Breast epithelium (tissue), 4 donors: Measurements from ENCODE around the gene FAM131C. TPM values are rescaled to one million over a fixed set of nuclear protein-coding genes. Genes with fewer than 3 reads are reported as not detected.
A peak's percentile ranks its signal among the peaks of the same experiment; 100 is the strongest.

Source experiments
- DNase-seq, 2 donors: peaks; one replicate each; pipeline ENCODE4 v3.0.0-alpha.2; 2019; ENCODE audit warnings: low spot score in 2 of 2
- H3K27ac ChIP-seq, 2 donors: fragments of 200-600 bp; sonication (generic) in 1 of 2; one replicate each; pipeline ENCODE4 v1.5.1; 2016 to 2019; ENCODE audit warnings: mild to moderate bottlenecking in 1 of 2
- H3K27me3 ChIP-seq, 2 donors: fragments of 200-600 bp; sonication (generic) in 1 of 2; one replicate each; pipeline versions ENCODE4 v1.5.1 to v1.6.0; 2017 to 2019; ENCODE audit warnings: control low read depth in 1 of 2, mild to moderate bottlenecking in 1 of 2
- H3K36me3 ChIP-seq: fragments of 200-600 bp; one replicate; pipeline ENCODE4 v1.5.1; 2019
- H3K4me1 ChIP-seq, 2 donors: fragments of 200-600 bp; sonication (generic); one replicate each; pipeline ENCODE4 v1.5.1; 2016 to 2019; ENCODE audit warnings: control low read depth in 1 of 2
- H3K4me3 ChIP-seq, 3 donors: fragments of 200-600 bp; sonication (generic); 1 replicate in 2 of 3; 2 replicates in 1 of 3; pipeline ENCODE4 v1.5.1; 2016 to 2019; ENCODE audit warnings: mild to moderate bottlenecking in 3 of 3, moderate library complexity in 2 of 3
- H3K9me3 ChIP-seq, 2 donors: fragments of 200-600 bp; sonication (generic) in 1 of 2; one replicate each; pipeline ENCODE4 v1.5.1; 2016 to 2019; ENCODE audit warnings: control low read depth in 1 of 2
- POLR2A ChIP-seq: fragments of 450-650 bp; IDR thresholded peaks from one replicate; pipeline ENCODE4 v1.6.1; 2016; ENCODE audit warnings: antibody characterized with exemption, mild to moderate bottlenecking, moderate library complexity
- POLR2AphosphoS5 ChIP-seq, 3 donors: sonication (generic); formaldehyde crosslinking; IDR thresholded peaks; one replicate each; pipeline ENCODE4 v1.6.1; 2017; ENCODE audit warnings: antibody characterized with exemption in 3 of 3
- intact Hi-C: fragments of 100-400 bp; cut with DNase I; formaldehyde crosslinking; loops from one replicate; pipeline ENCODE4 v1.15.1; 2023; ENCODE audit warnings: low total_unique reads
- total RNA-seq, 3 donors: library from RNA; depleted of rRNA; stranded (reverse); fragments of >200 nt; gene quantifications; one replicate each; pipeline ENCODE4 v1.1.0, GENCODE V29; 2016
- TF ChIP-seq, protein P1 (sequence below), 3 donors: fragments of 450-650 bp; IDR thresholded peaks; one replicate each; pipeline ENCODE4 v1.5.1; 2016 to 2017; ENCODE audit warnings: antibody characterized with exemption in 3 of 3, mild to moderate bottlenecking in 3 of 3, moderate library complexity in 3 of 3

FAM131C gene
- total RNA-seq, 3 donors from 2014 or later, result not detected

DNA sequence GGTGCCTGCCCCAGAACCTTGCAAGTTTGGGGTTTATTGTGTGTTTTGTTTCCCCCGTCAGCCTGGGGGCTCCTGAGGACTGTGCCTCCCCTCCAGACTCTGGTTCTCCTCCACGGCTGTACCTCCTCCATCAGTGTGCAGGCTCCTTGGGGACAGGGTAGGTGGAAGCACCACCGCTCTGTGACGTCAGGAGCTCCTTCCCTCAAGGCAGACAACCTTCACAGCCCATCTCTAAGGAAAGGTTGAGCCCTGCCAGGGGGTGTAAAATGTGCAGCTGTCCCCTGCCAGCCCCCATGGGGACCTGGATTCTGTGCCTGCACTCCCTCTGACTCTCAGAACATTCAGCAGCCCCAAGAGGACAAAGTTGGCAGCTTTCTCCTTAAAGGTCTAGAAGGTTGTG, 55.1 kb downstream of the FAM131C start:
- Histone ChIP-seq H3K4me1 (peaks cover 9 to 11% of the 10 kb centered on the region in 2 donors), H3K27ac (peak overlapping the region; percentile 85 to 90), H3K4me3 (peak overlapping the region in 1 of 3 donors; percentile 54), H3K9me3 (no peaks in the 10 kb centered on the region), H3K27me3 (no peaks in the 10 kb centered on the region), H3K36me3 (no peaks in the 10 kb centered on the region)
- TF ChIP-seq POLR2A, result no peak
- TF ChIP-seq, protein P1, sequence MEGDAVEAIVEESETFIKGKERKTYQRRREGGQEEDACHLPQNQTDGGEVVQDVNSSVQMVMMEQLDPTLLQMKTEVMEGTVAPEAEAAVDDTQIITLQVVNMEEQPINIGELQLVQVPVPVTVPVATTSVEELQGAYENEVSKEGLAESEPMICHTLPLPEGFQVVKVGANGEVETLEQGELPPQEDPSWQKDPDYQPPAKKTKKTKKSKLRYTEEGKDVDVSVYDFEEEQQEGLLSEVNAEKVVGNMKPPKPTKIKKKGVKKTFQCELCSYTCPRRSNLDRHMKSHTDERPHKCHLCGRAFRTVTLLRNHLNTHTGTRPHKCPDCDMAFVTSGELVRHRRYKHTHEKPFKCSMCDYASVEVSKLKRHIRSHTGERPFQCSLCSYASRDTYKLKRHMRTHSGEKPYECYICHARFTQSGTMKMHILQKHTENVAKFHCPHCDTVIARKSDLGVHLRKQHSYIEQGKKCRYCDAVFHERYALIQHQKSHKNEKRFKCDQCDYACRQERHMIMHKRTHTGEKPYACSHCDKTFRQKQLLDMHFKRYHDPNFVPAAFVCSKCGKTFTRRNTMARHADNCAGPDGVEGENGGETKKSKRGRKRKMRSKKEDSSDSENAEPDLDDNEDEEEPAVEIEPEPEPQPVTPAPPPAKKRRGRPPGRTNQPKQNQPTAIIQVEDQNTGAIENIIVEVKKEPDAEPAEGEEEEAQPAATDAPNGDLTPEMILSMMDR (IDR thresholded peaks at IDR 0.05), result no peak
- TF ChIP-seq POLR2AphosphoS5 (IDR thresholded peaks at IDR 0.05), result no peak
- DNase-seq, result no peak
- intact Hi-C loops, result no loop called here

DNA sequence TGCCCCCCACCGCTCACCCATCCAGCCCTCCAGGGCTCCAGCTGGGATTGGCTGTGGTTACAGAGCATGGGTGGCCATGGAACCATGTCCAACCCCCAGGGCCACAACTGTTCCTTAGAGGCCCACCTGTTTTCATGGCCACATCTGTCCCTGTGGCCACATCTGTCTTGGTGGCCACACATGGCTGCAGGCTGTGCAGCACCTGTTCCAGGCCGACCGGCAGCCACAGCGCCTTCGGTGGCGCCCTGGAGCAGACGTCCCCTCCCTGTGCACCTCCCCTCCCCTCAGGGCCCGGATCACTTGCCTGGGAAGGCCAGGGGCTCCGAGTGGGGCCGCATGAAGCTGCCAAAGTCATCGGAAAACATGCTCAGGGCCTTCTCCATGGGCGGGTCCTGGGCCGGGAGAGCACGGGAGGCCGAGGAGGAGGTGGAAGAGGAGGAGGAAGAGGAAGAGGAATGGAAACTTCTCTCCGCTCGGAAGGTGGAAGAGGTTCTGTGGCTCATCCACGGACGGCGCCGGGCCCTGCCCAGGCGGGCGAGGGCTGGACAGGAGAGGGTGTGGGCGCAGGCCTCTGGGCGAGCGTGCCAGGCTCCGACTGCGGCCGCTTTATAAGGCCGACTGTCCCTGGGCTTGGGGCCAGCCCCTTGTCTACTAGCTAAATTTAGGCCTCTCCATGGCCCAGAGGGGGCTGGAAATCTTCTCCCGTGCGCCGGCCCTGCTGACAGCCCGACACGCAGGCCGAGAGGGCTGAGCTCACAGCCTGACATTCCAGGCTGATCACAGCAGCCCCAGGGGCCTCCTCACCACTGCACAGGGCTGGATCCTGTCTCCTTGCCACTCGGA, 55.8 kb downstream of the FAM131C start, which contains the start of gene HSPB7:
TSS of gene HSPB7 (minus strand) at position 583 of the 843 bp plus-strand sequence. CDS start at position 503, 80 bp downstream.
- Histone ChIP-seq H3K36me3 (no peaks in the 10 kb centered on the region), H3K4me1 (peaks cover 9 to 11% of the 10 kb centered on the region in 2 donors), H3K9me3 (no peaks in the 10 kb centered on the region), H3K4me3 (peak within 1 kb of the TSS; percentile 17 to 54 (median 30)), H3K27me3 (no peaks in the 10 kb centered on the region), H3K27ac (peak within 1 kb of the TSS; percentile 85 to 90)
- intact Hi-C loops, result no loop called here
- DNase-seq, result peak in 1 of 2 donors; percentile 54
- peak in 1 of 3 donors; percentile 7 for TF ChIP-seq POLR2AphosphoS5 (IDR thresholded peaks at IDR 0.05)
- TF ChIP-seq, protein P1 (IDR thresholded peaks at IDR 0.05), result no peak
- TF ChIP-seq POLR2A, result no peak

DNA sequence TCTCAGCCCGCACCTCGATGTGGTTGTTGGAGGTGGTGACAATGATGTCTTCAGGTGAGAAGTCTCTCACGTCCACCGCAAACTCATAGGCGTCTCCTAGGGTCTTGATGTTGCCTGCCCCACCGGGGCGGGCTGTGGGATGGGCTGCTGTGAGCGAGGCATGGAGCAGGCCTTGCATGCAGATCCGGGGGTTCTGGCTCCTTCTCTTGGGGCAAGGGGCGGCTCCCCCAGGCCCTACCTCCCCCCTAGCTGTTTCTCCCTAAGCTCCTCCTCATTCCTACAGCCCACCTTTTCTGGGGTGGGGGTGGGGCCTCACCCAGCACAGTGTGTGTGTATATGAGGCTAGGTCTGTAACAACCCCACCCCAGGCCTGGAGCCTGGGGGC, 56.4 kb downstream of the FAM131C start:
- intact Hi-C loops, result no loop called here
- Histone ChIP-seq H3K27ac (peak overlapping the region; percentile 85 to 90), H3K27me3 (no peaks in the 10 kb centered on the region), H3K9me3 (no peaks in the 10 kb centered on the region), H3K36me3 (no peaks in the 10 kb centered on the region), H3K4me3 (peak overlapping the region in 1 of 3 donors; percentile 17), H3K4me1 (peaks cover 9 to 11% of the 10 kb centered on the region in 2 donors)
- no peak for TF ChIP-seq POLR2AphosphoS5 (IDR thresholded peaks at IDR 0.05)
- TF ChIP-seq, protein P1 (IDR thresholded peaks at IDR 0.05), result no peak
- TF ChIP-seq POLR2A, result no peak
- DNase-seq, result no peak

DNA sequence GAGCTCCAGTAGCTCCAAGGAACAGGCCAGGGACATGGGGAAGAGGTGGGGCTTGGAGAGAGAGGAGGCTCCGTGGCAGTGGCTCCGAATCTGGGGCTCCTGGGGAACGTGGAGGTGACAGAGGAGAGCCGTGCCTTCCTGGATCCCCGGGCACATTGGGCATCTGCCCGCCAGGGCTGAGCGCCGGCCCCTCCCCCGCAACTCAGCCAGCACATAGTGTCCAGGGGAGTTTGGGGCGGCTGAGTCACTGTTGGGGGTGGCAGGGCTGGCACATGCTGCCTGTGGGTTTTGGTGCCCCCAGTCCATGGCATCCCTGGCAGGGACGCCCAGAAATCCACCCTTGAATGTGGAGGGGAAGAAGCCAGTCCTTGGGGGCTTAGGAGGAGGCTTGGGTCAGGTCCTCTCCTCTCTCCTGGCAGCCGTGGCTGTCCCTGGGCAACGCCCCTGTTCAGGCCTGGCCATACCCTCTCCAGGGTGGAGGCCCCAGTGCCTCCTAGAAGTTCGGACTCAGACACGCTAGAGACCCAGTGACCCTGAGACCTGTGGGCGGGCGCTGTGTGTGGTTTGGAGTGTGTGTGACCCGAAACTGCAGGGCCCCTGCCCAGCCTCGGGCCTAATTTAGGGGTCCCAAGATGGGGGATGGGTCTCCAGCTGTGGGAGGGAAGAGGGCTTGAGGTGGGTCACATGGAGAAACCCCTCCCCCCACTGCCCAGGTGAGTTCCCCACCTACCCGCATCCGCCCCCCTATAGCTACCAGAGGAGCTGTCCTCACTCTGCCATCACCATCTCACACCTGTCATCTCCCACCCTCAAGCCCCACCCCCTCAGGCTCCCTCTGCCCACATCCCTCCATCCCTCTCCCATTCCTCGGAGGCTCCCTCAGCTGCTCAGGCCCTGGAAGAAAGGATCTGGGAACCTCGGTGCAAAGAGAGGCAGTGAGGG, 57.2 kb downstream of the FAM131C start:
- no peak for DNase-seq
- Histone ChIP-seq H3K4me1 (peaks cover 9 to 11% of the 10 kb centered on the region in 2 donors), H3K27ac (no peak overlapping the region)

More for the DNA sequence above, 57.2 kb downstream of the FAM131C start:
- H3K27me3 ChIP-seq, result no peaks in the 10 kb centered on the region
- intact Hi-C loops, result no loop called here
- no peaks in the 10 kb centered on the region for H3K9me3 ChIP-seq
- H3K4me3 ChIP-seq, result no peak overlapping the region
- no peaks in the 10 kb centered on the region for H3K36me3 ChIP-seq
- TF ChIP-seq, protein P1 (IDR thresholded peaks at IDR 0.05), result no peak
- TF ChIP-seq POLR2A, result no peak
- no peak for TF ChIP-seq POLR2AphosphoS5 (IDR thresholded peaks at IDR 0.05)
